Measurements from ENCODE around the gene WNT2B.

WNT2B gene

DNA sequence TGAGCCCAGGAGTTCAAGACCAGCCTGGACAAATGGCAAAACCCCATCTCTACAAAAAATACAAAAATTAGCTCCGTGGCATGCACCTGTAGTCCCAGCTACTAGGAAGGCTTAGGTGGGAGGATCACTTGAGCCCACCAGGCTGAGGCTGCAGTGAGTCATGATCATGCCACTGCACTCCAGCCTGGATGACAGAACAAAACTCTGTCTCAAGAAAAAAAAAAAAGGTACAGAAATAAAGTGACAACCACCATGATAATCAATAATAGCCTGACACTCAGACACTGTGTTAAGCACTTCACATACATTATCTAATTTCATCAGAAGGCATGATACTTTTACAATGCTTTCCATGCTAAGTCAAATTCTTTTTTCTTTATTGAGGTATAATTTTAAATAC, 57.0 kb downstream of the WNT2B start:
- DNase-seq (ENCODE audit: extremely low read depth, low read depth) = no peak
- no peak overlapping the region for H3K4me3 ChIP-seq (replicated peaks; ENCODE audit: low read depth, low read length)
- no peak for TF ChIP-seq CTCF (IDR thresholded peaks at IDR 0.05; ENCODE audit: low read depth, low read length, missing control alignments)

- DNase-seq (ENCODE audit: extremely low read depth, low read depth) = peak; percentile 81
- TF ChIP-seq CTCF (IDR thresholded peaks at IDR 0.05; ENCODE audit: low read depth, low read length, missing control alignments) = no peak
- no peak overlapping the region for H3K4me3 ChIP-seq (replicated peaks; ENCODE audit: low read depth, low read length)
Observed at GRCh38 chr1:112575154-112575804, 66.5 kb downstream of the WNT2B start.

DNA sequence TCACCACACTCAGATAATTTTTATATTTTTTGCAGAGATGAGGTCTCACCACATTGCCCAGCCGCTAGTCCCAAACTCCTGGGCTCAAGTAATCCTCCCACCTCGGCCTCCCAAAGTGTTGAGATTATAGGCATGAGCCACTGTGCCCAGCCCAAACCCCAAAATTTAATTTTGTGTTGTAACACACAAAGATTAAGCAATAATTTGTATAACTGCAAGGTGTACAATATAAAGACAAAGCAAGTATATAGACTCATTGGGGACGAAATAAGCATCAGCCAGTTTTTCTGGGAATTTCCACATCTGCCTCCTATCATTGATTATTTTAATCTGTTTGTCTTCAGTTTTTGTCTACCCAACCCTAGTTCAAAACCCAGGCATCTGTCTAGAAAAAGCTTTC, 67.5 kb downstream of the WNT2B start:
- TF ChIP-seq CTCF (IDR thresholded peaks at IDR 0.05; ENCODE audit: low read depth, low read length, missing control alignments) = no peak
- no peak for DNase-seq (ENCODE audit: extremely low read depth, low read depth)
- H3K4me3 ChIP-seq (replicated peaks; ENCODE audit: low read depth, low read length) = no peak overlapping the region
